HepG2 (cell line): ENCODE results near the gene AKAP1. TPM values are rescaled to one million over a fixed set of nuclear protein-coding genes. Genes with fewer than 3 reads are reported as not detected.

Source experiments
- ATAC-seq: fragments of 200-7000 bp; cut with Tn5 transposase; 3 replicates; pipeline ENCODE4 v1.9.1; 2020; ENCODE audit warnings: mild to moderate bottlenecking, moderate library complexity
- BruUV-seq: library from RNA; stranded (reverse); fragments of 400-500 nt; replicated peaks from 2 replicates; lab custom pipeline; 2021; lab: Mats Ljungman, UMichigan
- CTCF ChIA-PET: fragments of 300-600 bp; formaldehyde crosslinking; extraction: SDS; loops from one replicate; lab custom pipeline; 2021; ENCODE audit warnings: low total read pairs, inconsistent platforms, low intra/inter-chr PET ratio; lab: Yijun Ruan, JAX
- POLR2A ChIA-PET: fragments of 350-600 bp; sonication (Branson Sonifier 250); formaldehyde crosslinking; loops from one replicate; lab custom pipeline; 2020; ENCODE audit warnings: antibody characterized with exemption, inconsistent platforms; lab: Yijun Ruan, JAX
- DNase-seq: peaks from one replicate; pipeline ENCODE4 v3.0.0-alpha.2; 2015; ENCODE audit warnings: low spot score
- FAIRE-seq: peaks from 3 replicates; lab custom pipeline; 2011; peaks lifted over from hg19 to GRCh38; lab: Jason Lieb, UNC
- H2AFZ ChIP-seq: one replicate; pipeline ENCODE4 v1.6.1; 2011; ENCODE audit warnings: low read length, inconsistent platforms
- H3K27ac ChIP-seq: fragments of 300-600 bp; 3 replicates; pipeline ENCODE4 v1.8.0; 2011; ENCODE audit warnings: mixed run types, mild to moderate bottlenecking, mixed read lengths, low read length, inconsistent platforms; ENCODE audit not compliant: insufficient read depth; ENCODE audit errors: extremely low read length
- H3K27me3 ChIP-seq, 2 experiments: fragments of 200-600 bp in 1 of 2; 2 replicates in 1 of 2; 3 replicates in 1 of 2; pipeline versions ENCODE4 v1.6.0 to v1.8.0; 2011; ENCODE audit warnings: low read length in 2 of 2, mild to moderate bottlenecking in 2 of 2, moderate library complexity in 2 of 2, inconsistent platforms in 1 of 2; ENCODE audit not compliant: insufficient read depth in 2 of 2, control insufficient read depth in 1 of 2
- H3K36me3 ChIP-seq, 2 experiments: fragments of 200-600 bp in 1 of 2; replicated peaks in 1 of 2; 2 replicates in 1 of 2; 3 replicates in 1 of 2; pipeline versions ENCODE4 v1.5.1 to v1.8.0; 2011; ENCODE audit warnings: low read length in 2 of 2, inconsistent platforms in 1 of 2; ENCODE audit not compliant: insufficient read depth in 2 of 2, control insufficient read depth in 1 of 2
- H3K4me1 ChIP-seq: 2 replicates; pipeline ENCODE4 v1.5.1; 2012; ENCODE audit warnings: low read length, inconsistent platforms; ENCODE audit not compliant: insufficient read depth
- H3K4me2 ChIP-seq: 2 replicates; pipeline ENCODE4 v1.6.0; 2011; ENCODE audit warnings: low read depth, low read length, inconsistent platforms
- H3K4me3 ChIP-seq, 3 experiments: fragments of 200-600 bp in 1 of 3; sonication (generic), shearing (Covaris generic) in 1 of 3; replicated peaks in 1 of 3; 2 replicates each; pipeline ENCODE4 v1.5.1; 2011 to 2016; ENCODE audit warnings: low read length in 3 of 3, inconsistent platforms in 2 of 3, low read depth in 2 of 3, mild to moderate bottlenecking in 2 of 3, control low read depth in 1 of 3, mixed read lengths in 1 of 3; ENCODE audit not compliant: insufficient read depth in 1 of 3
- H3K79me2 ChIP-seq: one replicate; pipeline ENCODE4 v1.6.1; 2011; ENCODE audit warnings: low read length, inconsistent platforms; ENCODE audit not compliant: insufficient read depth
- H3K9ac ChIP-seq: 2 replicates; pipeline ENCODE4 v1.6.0; 2011; ENCODE audit warnings: mild to moderate bottlenecking, low read depth, low read length, inconsistent platforms; ENCODE audit not compliant: insufficient read depth
- H3K9me3 ChIP-seq: 2 replicates; pipeline ENCODE4 v1.5.1; 2012; ENCODE audit warnings: mild to moderate bottlenecking, low read length
- H4K20me1 ChIP-seq: 2 replicates; pipeline ENCODE4 v1.6.0; 2011; ENCODE audit warnings: inconsistent platforms, mild to moderate bottlenecking, low read length, moderate library complexity; ENCODE audit not compliant: insufficient read depth
- ESRRA ChIP-seq: sonication (generic); formaldehyde crosslinking; IDR thresholded peaks from 2 replicates; pipeline ENCODE4 v1.5.1; 2020; ENCODE audit warnings: mild to moderate bottlenecking, low read depth, missing genetic modification reagents
- FIP1L1 ChIP-seq: fragments of 200-400 bp; formaldehyde crosslinking; IDR thresholded peaks from 2 replicates; pipeline ENCODE4 v1.6.1; 2018; ENCODE audit warnings: low read depth, mild to moderate bottlenecking, low read length, moderate library complexity, borderline replicate concordance; ENCODE audit not compliant: insufficient read depth
- FOXK1 ChIP-seq: sonication (generic); formaldehyde crosslinking; IDR thresholded peaks from 2 replicates; pipeline ENCODE4 v1.4.0; 2020; ENCODE audit warnings: low read depth, missing genetic modification reagents, borderline replicate concordance
- GABPA ChIP-seq, 2 experiments: IDR thresholded peaks; 2 replicates each; pipeline ENCODE4 v1.6.1; 2011 to 2016; ENCODE audit warnings: low read depth in 2 of 2, low read length in 1 of 2, missing biosample characterization in 1 of 2, missing genetic modification characterization in 1 of 2
- HNRNPK ChIP-seq: fragments of 200-400 bp; formaldehyde crosslinking; IDR thresholded peaks from 2 replicates; pipeline ENCODE4 v1.6.1; 2018; ENCODE audit warnings: low read length, low read depth, moderate library complexity, mild to moderate bottlenecking; ENCODE audit not compliant: poor library complexity, severe bottlenecking
- IKZF5 ChIP-seq: IDR thresholded peaks from 2 replicates; pipeline ENCODE4 v1.6.1; 2018; ENCODE audit warnings: missing genetic modification reagents, mild to moderate bottlenecking, missing compliant biosample characterization
- MTA1 ChIP-seq: sonication (generic); formaldehyde crosslinking; IDR thresholded peaks from 2 replicates; pipeline ENCODE4 v1.4.0; 2020; ENCODE audit warnings: missing genetic modification reagents, mild to moderate bottlenecking, borderline replicate concordance
- NFKB2 ChIP-seq: sonication (generic); formaldehyde crosslinking; IDR thresholded peaks from 2 replicates; pipeline ENCODE4 v1.4.0; 2020; ENCODE audit warnings: missing genetic modification reagents, borderline replicate concordance
- RFXAP ChIP-seq: sonication (generic); formaldehyde crosslinking; IDR thresholded peaks from 2 replicates; pipeline ENCODE4 v1.4.0; 2020; ENCODE audit warnings: missing genetic modification reagents, borderline replicate concordance
- RXRB ChIP-seq: IDR thresholded peaks from 2 replicates; pipeline ENCODE4 v1.6.1; 2016; ENCODE audit warnings: borderline replicate concordance, missing genetic modification reagents, missing compliant biosample characterization
- SPEN ChIP-seq: sonication (generic); formaldehyde crosslinking; IDR thresholded peaks from 2 replicates; pipeline ENCODE4 v1.5.1; 2020; ENCODE audit warnings: low read depth, mild to moderate bottlenecking, missing genetic modification reagents
- TEAD3 ChIP-seq: optimal IDR thresholded peaks from 2 replicates; pipeline ENCODE3; 2016; ENCODE audit warnings: borderline replicate concordance
- ZNF512 ChIP-seq: sonication (generic); formaldehyde crosslinking; IDR thresholded peaks from 2 replicates; pipeline ENCODE4 v1.4.0; 2020; ENCODE audit warnings: mild to moderate bottlenecking, missing genetic modification reagents
- ZNF564 ChIP-seq: sonication (generic); formaldehyde crosslinking; IDR thresholded peaks from 2 replicates; pipeline ENCODE4 v1.8.1; 2023; ENCODE audit warnings: mild to moderate bottlenecking, missing genetic modification reagents
- ZNF652 ChIP-seq: IDR thresholded peaks from 2 replicates; pipeline ENCODE4 v1.6.1; 2016; ENCODE audit warnings: low read depth, borderline replicate concordance
- ZZZ3 ChIP-seq: sonication (generic); formaldehyde crosslinking; IDR thresholded peaks from 2 replicates; pipeline ENCODE4 v1.4.0; 2020; ENCODE audit warnings: missing genetic modification reagents, mild to moderate bottlenecking, borderline replicate concordance
- WGBS: methylation state at CpG from one replicate; pipeline ENCODE4 v1.1.6; 2017; ENCODE audit warnings: low lambda C conversion rate; 5-methylcytosine and 5-hydroxymethylcytosine counted together
- in situ Hi-C: cut with HindIII; loops from 2 replicates; pipeline ENCODE4 v1.10.0; 2017; ENCODE audit warnings: low pct_unique_long_range_greater_than_20kb; ENCODE audit not compliant: extremely low pct_ligation_motif_present
- intact Hi-C: fragments of 100-400 bp; cut with micrococcal nuclease; formaldehyde crosslinking; loops from one replicate; pipeline ENCODE4 v1.10.0; 2022; ENCODE audit not compliant: unreplicated experiment
- polyA plus RNA-seq, 8 experiments: library from polyadenylated mRNA; depleted of rRNA in 3 of 8; stranded (reverse) in 7 of 8; unstranded in 1 of 8; fragments of >200 nt; fragmentation: Illumina TruSeq in 4 of 8; extraction: Trizol in 4 of 8; gene quantifications; 2 replicates each; pipeline versions ENCODE4 v1.2.1 to v1.2.3, GENCODE V29; 2011 to 2016; ENCODE audit warnings: low read depth in 4 of 8, missing spikeins in 1 of 8, mixed read lengths in 1 of 8; ENCODE audit not compliant: insufficient read depth in 1 of 8
- total RNA-seq, 5 experiments: library from RNA; depleted of rRNA; stranded (reverse); fragments of >200 nt; fragmentation: Illumina TruSeq; extraction: Trizol; gene quantifications; 2 replicates each; pipeline ENCODE4 v1.2.3, GENCODE V29; 2016; ENCODE audit warnings: low read depth in 1 of 5
- TF ChIP-seq, protein P1 (sequence below): sonication (generic); formaldehyde crosslinking; IDR thresholded peaks from 2 replicates; pipeline ENCODE4 v1.4.0; 2020; ENCODE audit warnings: low read depth, mild to moderate bottlenecking, missing genetic modification reagents
- TF ChIP-seq, protein P2 (sequence below): sonication (generic); formaldehyde crosslinking; IDR thresholded peaks from 2 replicates; pipeline ENCODE4 v1.5.0; 2020; ENCODE audit warnings: missing genetic modification reagents, mild to moderate bottlenecking, borderline replicate concordance

Gene AKAP1
- total and polyA plus RNA-seq, 2 of the 13 experiments (the other 11 are each of a cell fraction or from before 2014, with no cell fraction given) = 101 to 131 TPM

GRCh38 chr17:57106107-57106835 lies 21.2 kb downstream of the AKAP1 start:
- intact Hi-C loops (no loop called here), in situ Hi-C loops (no loop called here)
- CTCF ChIA-PET = no interaction called here
- no peak overlapping the region for H2AFZ ChIP-seq
- peaks cover 79% of the 10 kb centered on the region for H3K4me1 ChIP-seq
- no peak overlapping the region for H3K9ac ChIP-seq
- peak; percentile 85 for ATAC-seq
- peak; percentile 37 for FAIRE-seq
- H4K20me1 ChIP-seq = peaks cover 50% of the 10 kb centered on the region
- POLR2A ChIA-PET = interaction anchor here (1.4 to 8.9 kb wide), 3 partner anchors 8 to 19 kb away, joined by 5 to 82 read pairs (median 7); partner anchors contain the start of gene AKAP1
- no peaks in the 10 kb centered on the region for H3K27me3 ChIP-seq
- WGBS = 91% methylated on average over 14 of the region's 17 CpGs
- peak overlapping the region; percentile 55 for H3K27ac ChIP-seq
- H3K4me2 ChIP-seq = no peak overlapping the region
- peaks cover 91% of the 10 kb centered on the region for H3K79me2 ChIP-seq
- H3K4me3 ChIP-seq = no peak overlapping the region
- TSS peak; percentile 47 for BruUV-seq
- peaks cover 22 to 59% of the 10 kb centered on the region in 2 experiments for H3K36me3 ChIP-seq
- peak; percentile 62 for DNase-seq
- no peaks in the 10 kb centered on the region for H3K9me3 ChIP-seq
- TF ChIP-seq, protein P1, sequence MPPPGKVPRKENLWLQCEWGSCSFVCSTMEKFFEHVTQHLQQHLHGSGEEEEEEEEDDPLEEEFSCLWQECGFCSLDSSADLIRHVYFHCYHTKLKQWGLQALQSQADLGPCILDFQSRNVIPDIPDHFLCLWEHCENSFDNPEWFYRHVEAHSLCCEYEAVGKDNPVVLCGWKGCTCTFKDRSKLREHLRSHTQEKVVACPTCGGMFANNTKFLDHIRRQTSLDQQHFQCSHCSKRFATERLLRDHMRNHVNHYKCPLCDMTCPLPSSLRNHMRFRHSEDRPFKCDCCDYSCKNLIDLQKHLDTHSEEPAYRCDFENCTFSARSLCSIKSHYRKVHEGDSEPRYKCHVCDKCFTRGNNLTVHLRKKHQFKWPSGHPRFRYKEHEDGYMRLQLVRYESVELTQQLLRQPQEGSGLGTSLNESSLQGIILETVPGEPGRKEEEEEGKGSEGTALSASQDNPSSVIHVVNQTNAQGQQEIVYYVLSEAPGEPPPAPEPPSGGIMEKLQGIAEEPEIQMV (CRISPR knock-in tag) = no peak
- TF ChIP-seq ZNF564 = no peak
- TF ChIP-seq ESRRA (CRISPR knock-in tag) = 0 out of 2 replicates have a peak, but pooled peaks have one; percentile 32
- TF ChIP-seq ZZZ3 = 0 out of 2 replicates have a peak, but pooled peaks have one; percentile 7
- 0 out of 2 replicates have a peak, but pooled peaks have one; percentile 71 for TF ChIP-seq MTA1
- 0 out of 2 replicates have a peak, but pooled peaks have one; percentile 20 for TF ChIP-seq RXRB (CRISPR knock-in tag)
- no peak for TF ChIP-seq IKZF5
- TF ChIP-seq HNRNPK = no peak
- peak; percentile 52; the same call in 1 of the 2 replicates for TF ChIP-seq SPEN (CRISPR knock-in tag)
- TF ChIP-seq NFKB2 = peak; percentile 54; the same call in 1 of the 2 replicates
- no peak for TF ChIP-seq GABPA (IDR thresholded peaks at IDR 0.05; ENCODE audit: low read depth, low read length)
- no peak for TF ChIP-seq GABPA (CRISPR knock-in tag; IDR thresholded peaks at IDR 0.05; ENCODE audit: low read depth)
- no peak for TF ChIP-seq RFXAP (CRISPR knock-in tag)
- TF ChIP-seq ZNF652 = no peak
- TF ChIP-seq ZNF512 (CRISPR knock-in tag) = no peak
- TF ChIP-seq FIP1L1 = no peak
- TF ChIP-seq TEAD3 = peak; percentile 31
- TF ChIP-seq, protein P2, sequence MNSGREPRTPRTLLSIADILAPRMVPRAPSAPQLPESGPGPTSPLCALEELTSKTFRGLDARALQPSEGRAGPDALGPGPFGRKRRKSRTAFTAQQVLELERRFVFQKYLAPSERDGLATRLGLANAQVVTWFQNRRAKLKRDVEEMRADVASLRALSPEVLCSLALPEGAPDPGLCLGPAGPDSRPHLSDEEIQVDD (CRISPR knock-in tag) = 0 out of 2 replicates have a peak, but pooled peaks have one; percentile 53
- 0 out of 2 replicates have a peak, but pooled peaks have one; percentile 20 for TF ChIP-seq FOXK1 (CRISPR knock-in tag)
